Effector memory CD4-positive, alpha-beta T cell (primary cell): Measurements from ENCODE around the gene ASF1A.

Experiments
- DNase-seq, 3 donors: peaks; one replicate each; pipeline ENCODE4 v3.0.0-alpha.2; 2020
- H3K27ac ChIP-seq: 2 replicates; pipeline ENCODE4 v1.7.0; 2013; ENCODE audit warnings: mild to moderate bottlenecking, low read length, moderate library complexity; ENCODE audit not compliant: insufficient read depth, poor library complexity, severe bottlenecking
- H3K27me3 ChIP-seq: replicated peaks from 2 replicates; pipeline ENCODE4 v1.7.0; 2013; ENCODE audit warnings: mild to moderate bottlenecking, low read length; ENCODE audit not compliant: insufficient read depth, control insufficient read depth, poor library complexity, severe bottlenecking
- H3K36me3 ChIP-seq: 2 replicates; pipeline ENCODE4 v1.7.0; 2013; ENCODE audit warnings: mild to moderate bottlenecking, low read length, moderate library complexity; ENCODE audit not compliant: control insufficient read depth, insufficient read depth
- H3K4me1 ChIP-seq: 2 replicates; pipeline ENCODE4 v1.7.0; 2013; ENCODE audit warnings: low read length, mild to moderate bottlenecking; ENCODE audit not compliant: control insufficient read depth, insufficient read depth, poor library complexity, severe bottlenecking
- H3K4me3 ChIP-seq: 2 replicates; pipeline ENCODE4 v1.7.0; 2013; ENCODE audit warnings: low read length, low read depth, mild to moderate bottlenecking; ENCODE audit not compliant: insufficient read depth, poor library complexity, severe bottlenecking
- H3K9me3 ChIP-seq: 2 replicates; pipeline ENCODE4 v1.7.0; 2013; ENCODE audit warnings: mild to moderate bottlenecking, low read length, moderate library complexity; ENCODE audit not compliant: control insufficient read depth

ASF1A gene

GRCh38 chr6:118905851-118906250, 11.9 kb downstream of the ASF1A start:
- H3K27me3 ChIP-seq = no peaks in the 10 kb centered on the region
- H3K9me3 ChIP-seq = no peaks in the 10 kb centered on the region
- H3K36me3 ChIP-seq = peaks cover 50% of the 10 kb centered on the region
- H3K4me3 ChIP-seq = no peak overlapping the region
- no peak for DNase-seq
- H3K27ac ChIP-seq = no peak overlapping the region
- peaks cover 4% of the 10 kb centered on the region for H3K4me1 ChIP-seq

- no peak for DNase-seq
- H3K36me3 ChIP-seq = peaks cover 59% of the 10 kb centered on the region
Measured at GRCh38 chr6:118908441-118908840, 14.5 kb downstream of the ASF1A start.

GRCh38 chr6:118912646-118913045, 18.7 kb downstream of the ASF1A start:
- H3K27me3 ChIP-seq = no peaks in the 10 kb centered on the region
- no peak for DNase-seq
- H3K27ac ChIP-seq = no peak overlapping the region
- no peaks in the 10 kb centered on the region for H3K9me3 ChIP-seq
- no peak overlapping the region for H3K4me3 ChIP-seq
- H3K4me1 ChIP-seq = no peaks in the 10 kb centered on the region
- H3K36me3 ChIP-seq = peaks cover 61% of the 10 kb centered on the region

More at GRCh38 chr6:118908441-118908840, 14.5 kb downstream of the ASF1A start:
- Histone ChIP-seq H3K4me3 (no peak overlapping the region), H3K4me1 (no peaks in the 10 kb centered on the region), H3K27ac (no peak overlapping the region), H3K9me3 (no peaks in the 10 kb centered on the region), H3K27me3 (no peaks in the 10 kb centered on the region)

GRCh38 chr6:118913161-118913560, 19.2 kb downstream of the ASF1A start:
- no peak for DNase-seq
- no peak overlapping the region for H3K4me3 ChIP-seq
- H3K9me3 ChIP-seq = no peaks in the 10 kb centered on the region
- H3K4me1 ChIP-seq = no peaks in the 10 kb centered on the region
- no peak overlapping the region for H3K27ac ChIP-seq
- no peaks in the 10 kb centered on the region for H3K27me3 ChIP-seq
- peaks cover 60% of the 10 kb centered on the region for H3K36me3 ChIP-seq

- no peak for DNase-seq
- Histone ChIP-seq H3K4me1 (no peaks in the 10 kb centered on the region), H3K27ac (no peak overlapping the region), H3K4me3 (no peak overlapping the region), H3K36me3 (peaks cover 50% of the 10 kb centered on the region), H3K9me3 (no peaks in the 10 kb centered on the region), H3K27me3 (no peaks in the 10 kb centered on the region)
Measured at GRCh38 chr6:118914598-118914997, 20.6 kb downstream of the ASF1A start.

- Histone ChIP-seq H3K9me3 (no peaks in the 10 kb centered on the region), H3K4me3 (no peak overlapping the region), H3K27me3 (no peaks in the 10 kb centered on the region), H3K27ac (no peak overlapping the region), H3K4me1 (no peaks in the 10 kb centered on the region), H3K36me3 (peaks cover 45% of the 10 kb centered on the region)
- no peak for DNase-seq
Measured at GRCh38 chr6:118917546-118918328, 23.8 kb downstream of the ASF1A start.

GRCh38 chr6:118918329-118918725, 24.4 kb downstream of the ASF1A start:
- no peak overlapping the region for H3K27ac ChIP-seq
- no peaks in the 10 kb centered on the region for H3K9me3 ChIP-seq
- peaks cover 44% of the 10 kb centered on the region for H3K36me3 ChIP-seq
- no peaks in the 10 kb centered on the region for H3K4me1 ChIP-seq
- H3K27me3 ChIP-seq = no peaks in the 10 kb centered on the region
- H3K4me3 ChIP-seq = no peak overlapping the region
- no peak for DNase-seq

- no peak for DNase-seq
- no peak overlapping the region for H3K27ac ChIP-seq
Measured at GRCh38 chr6:118921084-118921483, 27.1 kb downstream of the ASF1A start.

GRCh38 chr6:118923035-118923434, 29.1 kb downstream of the ASF1A start:
- H3K4me1 ChIP-seq = no peaks in the 10 kb centered on the region
- no peaks in the 10 kb centered on the region for H3K27me3 ChIP-seq
- no peaks in the 10 kb centered on the region for H3K9me3 ChIP-seq
- H3K27ac ChIP-seq = no peak overlapping the region
- H3K36me3 ChIP-seq = peaks cover 37% of the 10 kb centered on the region
- DNase-seq = no peak
- H3K4me3 ChIP-seq = no peak overlapping the region

More at GRCh38 chr6:118921084-118921483, 27.1 kb downstream of the ASF1A start:
- H3K9me3 ChIP-seq = no peaks in the 10 kb centered on the region
- H3K27me3 ChIP-seq = no peaks in the 10 kb centered on the region
- no peaks in the 10 kb centered on the region for H3K4me1 ChIP-seq
- H3K36me3 ChIP-seq = peaks cover 40% of the 10 kb centered on the region
- H3K4me3 ChIP-seq = no peak overlapping the region

- H3K36me3 ChIP-seq = peaks cover 15% of the 10 kb centered on the region
- H3K4me1 ChIP-seq = peaks cover 7% of the 10 kb centered on the region
- no peaks in the 10 kb centered on the region for H3K27me3 ChIP-seq
- H3K27ac ChIP-seq = no peak overlapping the region
- no peak overlapping the region for H3K4me3 ChIP-seq
- DNase-seq = no peak
- no peaks in the 10 kb centered on the region for H3K9me3 ChIP-seq
Measured at GRCh38 chr6:118930680-118931079, 36.7 kb downstream of the ASF1A start.
